OCI-LY7 (cell line): ENCODE results near the gene PARVG. TPM values are rescaled to one million over a fixed set of nuclear protein-coding genes. Genes with fewer than 3 reads are reported as not detected.

Experiments
- BruUV-seq: library from RNA; stranded (reverse); fragments of 400-500 nt; replicated peaks from 2 replicates; lab custom pipeline; 2021; lab: Mats Ljungman, UMichigan
- CTCF ChIA-PET: fragments of 300-600 bp; sonication (Branson Sonifier 250); formaldehyde crosslinking; loops from one replicate; lab custom pipeline; 2022; ENCODE audit warnings: antibody characterized with exemption; ENCODE audit not compliant: unreplicated experiment; lab: Charles Lee
- POLR2A ChIA-PET: fragments of 300-600 bp; sonication (Branson Sonifier 250); formaldehyde crosslinking; loops from one replicate; lab custom pipeline; 2022; ENCODE audit warnings: antibody characterized with exemption; lab: Charles Lee
- DNase-seq: peaks from one replicate; pipeline ENCODE4 v3.0.0-alpha.2; 2015; ENCODE audit warnings: low spot score
- H2AFZ ChIP-seq: fragments of 200-600 bp; sonication (generic), shearing (Covaris generic); 2 replicates; pipeline ENCODE4 v1.6.1; 2014; ENCODE audit warnings: mild to moderate bottlenecking, antibody characterized with exemption, low read length, moderate library complexity
- H3K27ac ChIP-seq: fragments of 200-600 bp; sonication (generic); 2 replicates; pipeline ENCODE4 v1.5.1; 2014; ENCODE audit warnings: mixed run types, low read depth, mild to moderate bottlenecking, moderate library complexity, low read length, inconsistent platforms; ENCODE audit not compliant: poor library complexity, severe bottlenecking
- H3K36me3 ChIP-seq: fragments of 200-600 bp; sonication (generic); 2 replicates; pipeline ENCODE4 v1.6.1; 2014; ENCODE audit warnings: mild to moderate bottlenecking, antibody characterized with exemption, low read length, moderate library complexity, mixed read lengths; ENCODE audit not compliant: insufficient read depth
- H3K4me1 ChIP-seq: fragments of 200-600 bp; sonication (generic); 2 replicates; pipeline ENCODE4 v1.5.1; 2014; ENCODE audit warnings: mild to moderate bottlenecking, low read length; ENCODE audit not compliant: insufficient read depth, poor library complexity, severe bottlenecking
- H3K4me2 ChIP-seq: fragments of 200-600 bp; sonication (generic); 2 replicates; pipeline ENCODE4 v1.6.1; 2014; ENCODE audit warnings: mild to moderate bottlenecking, low read length
- H3K4me3 ChIP-seq: fragments of 200-600 bp; sonication (generic); 2 replicates; pipeline ENCODE4 v1.5.1; 2014; ENCODE audit warnings: mild to moderate bottlenecking, low read depth, low read length; ENCODE audit not compliant: poor library complexity, severe bottlenecking
- H3K79me2 ChIP-seq: fragments of 200-600 bp; sonication (generic); 2 replicates; pipeline ENCODE4 v1.6.1; 2016; ENCODE audit warnings: low read depth, mild to moderate bottlenecking, low read length, moderate library complexity, mixed read lengths; ENCODE audit not compliant: insufficient read depth
- H3K9me2 ChIP-seq: fragments of 200-600 bp; sonication (generic); 2 replicates; pipeline ENCODE4 v1.6.1; 2016; ENCODE audit warnings: mild to moderate bottlenecking, low read length, mixed read lengths; ENCODE audit not compliant: insufficient read depth
- H3K9me3 ChIP-seq: fragments of 200-600 bp; sonication (generic); 2 replicates; pipeline ENCODE4 v1.6.1; 2014; ENCODE audit warnings: mild to moderate bottlenecking, mixed run types, low read length, mixed read lengths
- H4K20me1 ChIP-seq: fragments of 200-600 bp; sonication (generic); 2 replicates; pipeline ENCODE4 v1.6.1; 2014; ENCODE audit warnings: mild to moderate bottlenecking, antibody characterized with exemption, low read length, moderate library complexity, mixed read lengths; ENCODE audit not compliant: insufficient read depth
- EZH2phosphoT487 ChIP-seq: fragments of 200-600 bp; sonication (generic); IDR thresholded peaks from 2 replicates; pipeline ENCODE4 v1.6.1; 2018; ENCODE audit warnings: low read depth, borderline replicate concordance, mild to moderate bottlenecking, mixed run types, antibody characterized with exemption, low read length, moderate library complexity, mixed read lengths
- intact Hi-C: fragments of 100-400 bp; cut with micrococcal nuclease; formaldehyde crosslinking; loops from one replicate; pipeline ENCODE4 v1.10.0; 2022; ENCODE audit not compliant: unreplicated experiment
- total RNA-seq, 2 experiments: library from RNA; depleted of rRNA in 1 of 2; stranded (reverse); fragments of >200 nt in 1 of 2; shearing (Covaris generic) in 1 of 2; gene quantifications; 2 replicates each; pipeline ENCODE4 v1.2.3, GENCODE V29; 2014 to 2022
- TF ChIP-seq, protein P1 (sequence below): fragments of 200-600 bp; sonication (generic); conservative IDR thresholded peaks from 2 replicates; pipeline ENCODE4 v1.5.1; 2014; ENCODE audit warnings: mild to moderate bottlenecking, antibody characterized with exemption, low read length, moderate library complexity, mixed read lengths

The PARVG gene
- total RNA-seq, 2 experiments from 2014 or later, result 0.85 to 7.7 TPM

DNA sequence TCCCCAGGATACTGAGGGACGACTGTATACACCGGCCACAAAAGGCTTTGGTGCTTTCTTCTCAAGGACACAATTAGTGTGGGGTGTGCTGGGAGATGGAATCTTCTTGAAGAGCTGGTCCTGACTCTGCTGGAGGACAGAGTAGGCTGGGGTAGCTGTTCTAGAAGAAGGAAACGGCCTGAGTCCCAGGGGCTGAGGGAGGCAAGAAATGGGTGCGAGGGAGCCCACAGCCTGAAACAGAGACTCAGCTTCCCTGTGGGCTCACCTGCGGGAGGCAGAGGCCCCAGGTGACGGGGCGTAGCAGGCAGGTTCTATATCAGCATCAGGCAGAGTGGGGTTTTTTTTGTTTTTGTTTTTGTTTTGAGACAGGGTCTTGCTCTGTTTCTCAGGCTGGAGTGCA lies 36.6 kb downstream of the PARVG start:
- no peaks in the 10 kb centered on the region for H3K9me3 ChIP-seq
- H3K79me2 ChIP-seq, result no peaks in the 10 kb centered on the region
- TF ChIP-seq, protein P1, sequence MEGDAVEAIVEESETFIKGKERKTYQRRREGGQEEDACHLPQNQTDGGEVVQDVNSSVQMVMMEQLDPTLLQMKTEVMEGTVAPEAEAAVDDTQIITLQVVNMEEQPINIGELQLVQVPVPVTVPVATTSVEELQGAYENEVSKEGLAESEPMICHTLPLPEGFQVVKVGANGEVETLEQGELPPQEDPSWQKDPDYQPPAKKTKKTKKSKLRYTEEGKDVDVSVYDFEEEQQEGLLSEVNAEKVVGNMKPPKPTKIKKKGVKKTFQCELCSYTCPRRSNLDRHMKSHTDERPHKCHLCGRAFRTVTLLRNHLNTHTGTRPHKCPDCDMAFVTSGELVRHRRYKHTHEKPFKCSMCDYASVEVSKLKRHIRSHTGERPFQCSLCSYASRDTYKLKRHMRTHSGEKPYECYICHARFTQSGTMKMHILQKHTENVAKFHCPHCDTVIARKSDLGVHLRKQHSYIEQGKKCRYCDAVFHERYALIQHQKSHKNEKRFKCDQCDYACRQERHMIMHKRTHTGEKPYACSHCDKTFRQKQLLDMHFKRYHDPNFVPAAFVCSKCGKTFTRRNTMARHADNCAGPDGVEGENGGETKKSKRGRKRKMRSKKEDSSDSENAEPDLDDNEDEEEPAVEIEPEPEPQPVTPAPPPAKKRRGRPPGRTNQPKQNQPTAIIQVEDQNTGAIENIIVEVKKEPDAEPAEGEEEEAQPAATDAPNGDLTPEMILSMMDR, result no peak
- TF ChIP-seq EZH2phosphoT487, result no peak
- intact Hi-C loops, result no loop called here
- no peaks in the 10 kb centered on the region for H3K36me3 ChIP-seq
- H3K4me2 ChIP-seq, result no peak overlapping the region
- H3K4me3 ChIP-seq, result no peak overlapping the region
- POLR2A ChIA-PET, result no interaction called here
- H3K9me2 ChIP-seq, result no peaks in the 10 kb centered on the region
- no peak overlapping the region for H2AFZ ChIP-seq
- no peak for DNase-seq
- H4K20me1 ChIP-seq, result no peaks in the 10 kb centered on the region
- CTCF ChIA-PET, result no interaction called here
- no peaks in the 10 kb centered on the region for H3K4me1 ChIP-seq
- BruUV-seq, result no TSS peak
- H3K27ac ChIP-seq, result no peak overlapping the region

DNA sequence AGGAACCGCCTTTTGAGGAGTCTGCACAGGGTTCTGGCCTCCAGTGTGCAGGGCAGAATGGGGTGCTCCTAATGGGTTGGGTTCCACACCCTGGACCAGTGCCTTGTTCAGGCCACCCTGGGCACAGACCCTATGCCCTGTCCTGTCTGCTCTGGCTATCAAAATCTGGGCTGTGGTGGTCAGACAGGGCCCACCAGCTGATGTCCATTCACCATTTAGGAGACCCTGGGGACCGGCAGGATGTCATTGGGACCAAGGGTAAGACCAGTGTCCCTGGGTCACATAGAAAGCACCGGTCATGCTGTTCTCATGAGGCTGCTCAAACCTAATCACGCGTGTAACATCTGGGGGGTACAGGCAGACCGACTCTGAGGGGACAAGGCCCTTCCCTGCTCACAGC lies 37.3 kb downstream of the PARVG start:
- Histone ChIP-seq H4K20me1 (no peaks in the 10 kb centered on the region), H3K4me3 (no peak overlapping the region), H3K9me3 (no peaks in the 10 kb centered on the region), H2AFZ (no peak overlapping the region), H3K27ac (no peak overlapping the region), H3K4me1 (no peaks in the 10 kb centered on the region), H3K79me2 (no peaks in the 10 kb centered on the region), H3K9me2 (no peaks in the 10 kb centered on the region), H3K4me2 (no peak overlapping the region), H3K36me3 (no peaks in the 10 kb centered on the region)
- ChIA-PET POLR2A (no interaction called here), CTCF (no interaction called here)
- intact Hi-C loops, result no loop called here
- BruUV-seq, result no TSS peak
- no peak for TF ChIP-seq EZH2phosphoT487
- TF ChIP-seq, protein P1, result no peak
- no peak for DNase-seq

DNA sequence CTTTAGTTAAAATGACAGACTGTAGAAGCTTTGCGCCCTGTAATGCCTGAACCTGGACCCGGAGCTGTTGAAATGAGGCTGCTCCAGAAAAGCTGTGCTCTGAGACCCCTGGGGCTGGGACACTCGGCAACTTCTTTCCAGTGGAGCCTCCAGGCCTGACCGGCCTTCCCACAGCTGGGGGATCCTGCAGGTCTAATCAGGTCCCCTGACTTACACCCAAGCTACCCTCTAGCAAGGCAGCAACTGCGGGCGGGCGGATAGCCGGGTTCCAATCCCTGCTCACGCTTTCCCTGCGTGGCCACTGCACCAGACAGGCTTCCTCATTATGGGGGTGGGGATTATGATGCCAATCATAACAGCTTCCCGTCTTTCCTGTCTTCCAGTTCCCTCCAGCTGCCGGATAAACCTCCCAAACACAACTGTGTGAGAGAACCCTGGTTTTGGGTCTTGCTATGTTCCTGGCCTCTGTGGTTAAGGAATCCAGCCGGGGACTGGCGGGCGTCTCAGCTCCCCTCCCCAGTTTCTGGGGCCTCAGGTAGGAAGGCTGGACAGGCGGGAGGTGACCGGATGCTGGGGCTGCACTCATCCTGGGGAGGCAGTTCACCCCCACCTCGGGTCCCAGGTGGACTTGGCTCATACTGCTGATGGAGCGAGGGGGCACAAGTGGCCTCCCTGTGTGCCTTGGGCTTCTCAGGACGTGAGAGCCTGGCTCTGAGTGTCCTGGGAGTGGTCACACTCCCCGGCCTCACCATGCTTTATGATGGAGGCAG lies 38.6 kb downstream of the PARVG start:
- BruUV-seq, result no TSS peak
- ChIA-PET CTCF (no interaction called here), POLR2A (no interaction called here)
- no peak for TF ChIP-seq EZH2phosphoT487
- TF ChIP-seq, protein P1, result no peak
- Histone ChIP-seq H3K9me3 (no peaks in the 10 kb centered on the region), H3K4me2 (no peak overlapping the region), H3K36me3 (no peaks in the 10 kb centered on the region), H4K20me1 (no peaks in the 10 kb centered on the region), H3K4me3 (no peak overlapping the region), H3K9me2 (no peaks in the 10 kb centered on the region), H2AFZ (no peak overlapping the region), H3K27ac (no peak overlapping the region), H3K79me2 (no peaks in the 10 kb centered on the region), H3K4me1 (no peaks in the 10 kb centered on the region)
- intact Hi-C loops, result no loop called here
- DNase-seq, result no peak
